Activated T-cell treated with anti-CD3 and anti-CD28 coated beads, Interleukin-2, amount 50 U/mL, for 24 hours (primary cell): ENCODE results near the gene SMOC1.

Source experiments
- DNase-seq: peaks from one replicate; pipeline ENCODE4 v3.0.0-alpha.2; 2020
- H3K27ac Mint-ChIP-seq: 2 replicates; pipeline ENCODE4 v1.8.0; 2020; ENCODE audit warnings: mild to moderate bottlenecking, mixed read lengths
- H3K27me3 Mint-ChIP-seq: 2 replicates; pipeline ENCODE4 v1.8.0; 2020; ENCODE audit warnings: mixed read lengths
- H3K36me3 Mint-ChIP-seq: 2 replicates; pipeline ENCODE4 v1.8.0; 2020; ENCODE audit warnings: low read depth, mixed read lengths
- H3K4me1 Mint-ChIP-seq: 2 replicates; pipeline ENCODE4 v1.8.0; 2020; ENCODE audit warnings: low read depth, mixed read lengths
- H3K4me3 Mint-ChIP-seq: 2 replicates; pipeline ENCODE4 v1.8.0; 2020; ENCODE audit warnings: mild to moderate bottlenecking, moderate library complexity, mixed read lengths
- H3K9me3 Mint-ChIP-seq: 2 replicates; pipeline ENCODE4 v1.8.0; 2020; ENCODE audit warnings: mixed read lengths

The SMOC1 gene

GRCh38 chr14:69854598-69854997 is 24.6 kb upstream of the SMOC1 start:
- no peak overlapping the region for H3K4me3 Mint-ChIP-seq
- H3K4me1 Mint-ChIP-seq: no peaks in the 10 kb centered on the region
- no peak overlapping the region for H3K27ac Mint-ChIP-seq
- H3K36me3 Mint-ChIP-seq: no peaks in the 10 kb centered on the region
- H3K27me3 Mint-ChIP-seq: peaks cover 25% of the 10 kb centered on the region
- H3K9me3 Mint-ChIP-seq: no peaks in the 10 kb centered on the region
- DNase-seq: no peak

- Mint-ChIP-seq H3K36me3 (no peaks in the 10 kb centered on the region), H3K4me3 (no peak overlapping the region), H3K9me3 (no peaks in the 10 kb centered on the region), H3K27ac (no peak overlapping the region), H3K4me1 (no peaks in the 10 kb centered on the region), H3K27me3 (peaks cover 24% of the 10 kb centered on the region)
- no peak for DNase-seq
Observed at GRCh38 chr14:69855180-69855832, 23.9 kb upstream of the SMOC1 start.

DNA sequence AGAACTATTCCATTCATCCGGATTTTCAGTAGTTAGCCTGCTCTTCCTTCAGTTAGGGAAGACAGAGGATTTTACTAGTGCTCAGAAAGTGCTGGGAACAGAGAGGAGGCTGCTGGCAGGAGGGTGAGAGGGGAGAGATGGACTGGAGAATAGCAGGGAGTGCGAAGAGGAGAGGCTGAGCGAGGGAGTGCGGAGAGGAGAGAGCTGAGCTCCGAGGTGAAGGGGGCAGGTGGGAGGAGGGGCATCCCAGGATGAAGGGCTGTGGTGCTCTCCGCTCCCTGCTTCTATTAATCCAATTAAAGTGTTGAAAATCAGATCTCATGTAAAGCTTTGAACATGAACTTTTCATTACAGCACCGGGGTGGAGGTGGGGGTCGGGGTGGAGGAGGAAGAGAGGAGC is 20.4 kb upstream of the SMOC1 start:
- Mint-ChIP-seq H3K27ac (no peak overlapping the region), H3K36me3 (no peaks in the 10 kb centered on the region), H3K9me3 (no peaks in the 10 kb centered on the region), H3K4me3 (no peak overlapping the region), H3K4me1 (no peaks in the 10 kb centered on the region), H3K27me3 (peaks cover 13% of the 10 kb centered on the region)
- no peak for DNase-seq

GRCh38 chr14:69859591-69859990 is 19.6 kb upstream of the SMOC1 start:
- no peaks in the 10 kb centered on the region for H3K36me3 Mint-ChIP-seq
- H3K4me1 Mint-ChIP-seq: no peaks in the 10 kb centered on the region
- peaks cover 17% of the 10 kb centered on the region for H3K27me3 Mint-ChIP-seq
- H3K4me3 Mint-ChIP-seq: no peak overlapping the region
- peaks cover 1% of the 10 kb centered on the region for H3K9me3 Mint-ChIP-seq
- no peak for DNase-seq
- H3K27ac Mint-ChIP-seq: no peak overlapping the region

GRCh38 chr14:69860221-69860620 is 19.0 kb upstream of the SMOC1 start:
- Mint-ChIP-seq H3K27ac (no peak overlapping the region), H3K4me3 (no peak overlapping the region), H3K27me3 (peaks cover 21% of the 10 kb centered on the region), H3K4me1 (no peaks in the 10 kb centered on the region), H3K9me3 (peaks cover 5% of the 10 kb centered on the region), H3K36me3 (no peaks in the 10 kb centered on the region)
- no peak for DNase-seq

GRCh38 chr14:69861025-69861569 is 18.1 kb upstream of the SMOC1 start:
- peaks cover 5% of the 10 kb centered on the region for H3K9me3 Mint-ChIP-seq
- DNase-seq: no peak
- H3K27me3 Mint-ChIP-seq: peaks cover 25% of the 10 kb centered on the region
- H3K4me1 Mint-ChIP-seq: no peaks in the 10 kb centered on the region
- no peaks in the 10 kb centered on the region for H3K36me3 Mint-ChIP-seq
- H3K27ac Mint-ChIP-seq: no peak overlapping the region
- no peak overlapping the region for H3K4me3 Mint-ChIP-seq

DNA sequence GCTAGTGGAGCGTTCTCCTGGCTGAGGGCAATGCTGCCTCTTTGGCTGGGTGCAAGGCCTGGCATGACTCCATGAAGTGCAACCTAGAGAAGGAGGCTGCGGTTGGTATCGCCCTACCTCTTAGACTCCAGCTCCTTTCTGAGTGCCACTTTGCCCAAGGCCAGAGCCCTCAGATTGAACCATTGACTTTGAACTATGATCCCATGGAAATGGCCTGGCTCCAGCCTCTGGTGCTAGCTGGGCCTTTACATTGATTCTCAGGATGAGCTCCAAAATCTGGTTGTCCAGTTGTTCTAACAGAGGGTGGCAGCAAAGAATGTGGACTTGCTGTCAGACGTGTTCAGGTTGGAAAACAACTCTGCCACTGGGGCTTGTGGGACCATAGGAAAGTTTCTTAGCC is 16.1 kb upstream of the SMOC1 start:
- DNase-seq: no peak
- Mint-ChIP-seq H3K4me3 (no peak overlapping the region), H3K27me3 (peaks cover 32% of the 10 kb centered on the region), H3K27ac (no peak overlapping the region), H3K9me3 (peaks cover 5% of the 10 kb centered on the region), H3K36me3 (no peaks in the 10 kb centered on the region), H3K4me1 (no peaks in the 10 kb centered on the region)

- Mint-ChIP-seq H3K9me3 (peaks cover 6% of the 10 kb centered on the region), H3K36me3 (no peaks in the 10 kb centered on the region), H3K4me1 (no peaks in the 10 kb centered on the region), H3K4me3 (no peak overlapping the region), H3K27ac (no peak overlapping the region), H3K27me3 (peaks cover 48% of the 10 kb centered on the region)
- DNase-seq: no peak
Observed at GRCh38 chr14:69865701-69866365, 13.4 kb upstream of the SMOC1 start.

DNA sequence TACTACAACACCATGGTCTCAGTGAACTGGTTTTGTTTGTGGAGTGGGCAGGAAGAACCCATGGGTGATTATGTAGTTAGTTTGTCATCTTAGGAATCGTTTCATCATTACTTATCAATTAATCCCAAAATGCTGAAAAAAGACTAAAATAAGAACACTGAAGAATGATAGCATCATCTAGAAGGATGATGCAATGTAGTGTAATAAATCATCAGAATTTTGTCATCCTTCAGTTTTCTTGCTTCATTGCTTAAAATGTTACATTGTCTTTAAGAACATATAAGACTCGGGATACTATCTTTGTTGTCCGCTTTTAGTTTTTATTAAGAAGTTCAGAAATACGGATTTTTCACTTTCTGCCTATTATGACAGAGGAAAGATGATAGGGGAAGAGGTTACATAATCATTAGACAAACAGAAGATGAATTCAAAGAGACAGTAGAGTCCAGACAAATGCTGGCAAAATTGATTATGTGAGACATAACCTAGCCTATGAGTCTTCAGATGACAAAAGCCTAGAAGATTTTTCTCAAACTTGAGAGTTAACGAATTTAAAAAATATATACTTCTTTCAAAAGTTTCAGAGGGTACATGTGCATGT is 10.8 kb upstream of the SMOC1 start:
- Mint-ChIP-seq H3K9me3 (peaks cover 6% of the 10 kb centered on the region), H3K36me3 (no peaks in the 10 kb centered on the region), H3K4me3 (no peak overlapping the region), H3K27me3 (peaks cover 66% of the 10 kb centered on the region), H3K4me1 (no peaks in the 10 kb centered on the region), H3K27ac (no peak overlapping the region)
- no peak for DNase-seq

- H3K4me1 Mint-ChIP-seq: no peaks in the 10 kb centered on the region
- H3K36me3 Mint-ChIP-seq: no peaks in the 10 kb centered on the region
- H3K27ac Mint-ChIP-seq: no peak overlapping the region
- H3K27me3 Mint-ChIP-seq: peaks cover 58% of the 10 kb centered on the region
- no peak for DNase-seq
- no peak overlapping the region for H3K4me3 Mint-ChIP-seq
- peaks cover 2% of the 10 kb centered on the region for H3K9me3 Mint-ChIP-seq
Observed at GRCh38 chr14:69870613-69871012, 8.6 kb upstream of the SMOC1 start.

- H3K9me3 Mint-ChIP-seq: no peaks in the 10 kb centered on the region
- H3K27me3 Mint-ChIP-seq: peaks cover 54% of the 10 kb centered on the region
- H3K36me3 Mint-ChIP-seq: no peaks in the 10 kb centered on the region
- DNase-seq: no peak
- no peak overlapping the region for H3K4me3 Mint-ChIP-seq
- no peak overlapping the region for H3K27ac Mint-ChIP-seq
- no peaks in the 10 kb centered on the region for H3K4me1 Mint-ChIP-seq
Observed at GRCh38 chr14:69873877-69874780, 5.1 kb upstream of the SMOC1 start.

DNA sequence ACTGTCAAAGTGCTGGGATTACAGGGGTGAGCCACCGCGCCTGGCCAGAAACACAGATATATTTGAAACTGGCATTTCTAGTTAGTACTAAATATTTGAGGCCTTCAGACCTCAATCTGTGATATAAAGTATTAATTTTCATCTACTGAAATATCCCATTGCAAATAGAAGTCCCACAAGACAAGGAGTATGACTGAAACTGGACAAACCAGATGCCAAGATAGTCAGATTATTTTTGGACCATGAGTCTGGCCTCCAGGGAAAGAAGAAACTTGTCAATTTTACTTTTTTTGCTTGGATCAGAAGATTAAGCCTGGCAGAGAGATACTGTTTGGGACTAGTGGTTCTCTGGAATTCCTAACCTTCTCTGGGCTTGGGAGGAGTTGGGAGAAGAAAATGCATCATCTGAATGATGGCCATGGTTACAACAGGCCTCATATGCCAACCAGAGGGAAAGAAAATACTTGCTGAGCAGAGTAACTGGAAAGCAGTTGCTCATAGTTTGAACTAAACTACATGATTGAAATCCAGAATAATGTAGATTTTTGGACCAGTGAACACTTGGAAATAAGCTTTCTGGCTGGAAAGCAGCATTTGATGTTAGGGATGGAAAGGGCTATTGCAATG is 2.9 kb upstream of the SMOC1 start:
- Mint-ChIP-seq H3K9me3 (no peaks in the 10 kb centered on the region), H3K27ac (no peak overlapping the region), H3K4me1 (no peaks in the 10 kb centered on the region), H3K4me3 (no peak overlapping the region), H3K36me3 (no peaks in the 10 kb centered on the region), H3K27me3 (peaks cover 58% of the 10 kb centered on the region)
- no peak for DNase-seq

DNA sequence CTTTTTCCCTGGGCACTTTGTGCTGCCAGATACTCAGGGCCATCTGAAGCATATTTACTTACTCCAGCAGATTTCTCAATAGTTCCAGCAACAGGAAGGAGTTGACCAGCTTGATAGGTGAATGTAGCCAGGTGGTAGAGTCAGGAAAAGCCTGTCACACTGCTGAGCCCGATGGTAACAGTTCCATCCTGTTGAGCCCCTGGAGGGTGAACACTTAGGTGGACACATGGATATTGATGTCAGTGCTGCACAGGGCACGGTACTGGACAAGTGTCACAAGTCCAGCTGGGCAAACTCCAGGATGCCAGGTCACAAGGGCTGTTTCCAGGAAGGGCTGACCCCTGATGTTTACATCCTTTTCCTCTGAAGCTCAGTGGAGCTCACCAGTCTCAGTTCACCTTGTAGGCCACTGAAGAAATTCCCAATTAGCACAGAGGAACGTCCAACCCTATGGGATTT is 2.3 kb upstream of the SMOC1 start:
- Mint-ChIP-seq H3K27me3 (peaks cover 64% of the 10 kb centered on the region), H3K9me3 (no peaks in the 10 kb centered on the region), H3K27ac (no peak overlapping the region), H3K4me3 (no peak overlapping the region), H3K36me3 (no peaks in the 10 kb centered on the region), H3K4me1 (no peaks in the 10 kb centered on the region)
- DNase-seq: no peak

- H3K4me3 Mint-ChIP-seq: no peak overlapping the region
- no peaks in the 10 kb centered on the region for H3K9me3 Mint-ChIP-seq
- no peak for DNase-seq
- H3K4me1 Mint-ChIP-seq: no peaks in the 10 kb centered on the region
- peaks cover 65% of the 10 kb centered on the region for H3K27me3 Mint-ChIP-seq
- no peak overlapping the region for H3K27ac Mint-ChIP-seq
- H3K36me3 Mint-ChIP-seq: no peaks in the 10 kb centered on the region
Observed at GRCh38 chr14:69877492-69877891, 1.7 kb upstream of the SMOC1 start.
